ENCODE measurements around the gene CATSPERE. TPM values are rescaled to one million over a fixed set of nuclear protein-coding genes. Genes with fewer than 3 reads are reported as not detected.
"Not testable (repeated sequence)": the region's sequence is repeated elsewhere in the genome, so short reads cannot be mapped to it uniquely, and the experiment has no call there.

Gene CATSPERE
- total and polyA plus RNA-seq, 2 of the 8 experiments (the other 6 are each of a cell fraction or from before 2014, with no cell fraction given): 0.05 to 0.45 TPM

GRCh38 chr1:244484971-244485370 is 23.9 kb downstream of the CATSPERE start:
- H3K27me3 ChIP-seq (replicated peaks in 1 of 4; ENCODE audit: control insufficient read depth in 3 of 4, extremely low read depth in 1 of 4, insufficient read depth in 3 of 4, low read length in 3 of 4); H3K4me3 ChIP-seq (ENCODE audit: extremely low read depth in 1 of 4, insufficient read depth in 2 of 4, low read depth in 3 of 4, low read length in 4 of 4); H4K20me1 ChIP-seq (replicated peaks in 1 of 2; ENCODE audit: control insufficient read depth in 1 of 2, insufficient read depth in 2 of 2, low read length in 2 of 2); H2BK12ac ChIP-seq (ENCODE audit: low read depth, low read length); H3K36me3 ChIP-seq (ENCODE audit: control insufficient read depth in 2 of 4, insufficient read depth in 4 of 4, low read length in 3 of 4); H3K4me2 ChIP-seq (ENCODE audit: insufficient read depth in 1 of 2, low read depth in 2 of 2, low read length in 2 of 2); H3K79me1 ChIP-seq (ENCODE audit: low read depth, low read length); H2BK120ac ChIP-seq (replicated peaks; ENCODE audit: low read depth, low read length); FAIRE-seq; H2BK15ac ChIP-seq (ENCODE audit: low read length); H3K9me3 ChIP-seq (ENCODE audit: insufficient read depth in 2 of 2, low read depth in 1 of 2, low read length in 1 of 2); H2BK5ac ChIP-seq (ENCODE audit: low read depth, low read length); H3K23me2 ChIP-seq (ENCODE audit: low read depth, low read length); H3K14ac ChIP-seq (ENCODE audit: insufficient read length); H2BK20ac ChIP-seq (ENCODE audit: low read length); H3K27ac ChIP-seq (ENCODE audit: low read depth, low read length); DNase-seq (ENCODE audit: low read depth in 1 of 2, low spot score in 2 of 2); H2AK5ac ChIP-seq (ENCODE audit: low read depth, low read length); H3K9ac ChIP-seq (replicated peaks in 1 of 4; ENCODE audit: extremely low read depth in 1 of 4, low read depth in 3 of 4, low read length in 3 of 4); CTCF ChIA-PET (ENCODE audit: partially characterized antibody); H2AFZ ChIP-seq (ENCODE audit: low read length); H4K5ac ChIP-seq (ENCODE audit: insufficient read length, low read depth, low read length); H3K18ac ChIP-seq (ENCODE audit: extremely low read depth, low read length); H4K8ac ChIP-seq (ENCODE audit: extremely low read depth, insufficient read depth, low read length); H3K4ac ChIP-seq (replicated peaks; ENCODE audit: insufficient read length, low read depth, low read length); H4K91ac ChIP-seq (replicated peaks; ENCODE audit: insufficient read length, low read length); H3K79me2 ChIP-seq (ENCODE audit: control insufficient read depth in 1 of 2, insufficient read depth in 2 of 2, low read length in 2 of 2); H3K23ac ChIP-seq (ENCODE audit: insufficient read length); H3K56ac ChIP-seq (replicated peaks; ENCODE audit: insufficient read length, low read depth, low read length); H3K4me1 ChIP-seq (replicated peaks in 1 of 4; ENCODE audit: control insufficient read depth in 3 of 4, insufficient read depth in 4 of 4, low read length in 3 of 4): not testable (repeated sequence)
- POLR2A ChIA-PET (ENCODE audit: partially characterized antibody): interaction anchor here (1.0 kb wide), 1 partner anchor 39 kb away, joined by 3 read pairs; no protein-coding TSS in a partner anchor
- 66% methylated on average over 3 of the region's 3 CpGs; no CpG with 5 or more reads in 1 of the 2 experiments for WGBS, 2 experiments (ENCODE audit: extremely low coverage in 1 of 2, insufficient coverage in 1 of 2, insufficient read length in 1 of 2, insufficient replicate concordance in 2 of 2, low coverage in 1 of 2, low lambda C conversion rate in 2 of 2, missing lambda C conversion rate in 1 of 2)
